HEK293T (cell line): Measurements from ENCODE around the gene GDA.

Experiments
- ARNT ChIP-seq: fragments of 450-650 bp; IDR thresholded peaks from 2 replicates; pipeline ENCODE4 v1.6.1; 2017; ENCODE audit warnings: mild to moderate bottlenecking
- CTBP1 ChIP-seq: fragments of 450-650 bp; IDR thresholded peaks from 2 replicates; pipeline ENCODE4 v1.6.1; 2016; ENCODE audit warnings: borderline replicate concordance
- ELF4 ChIP-seq: fragments of 450-650 bp; IDR thresholded peaks from 2 replicates; pipeline ENCODE4 v1.6.1; 2017; ENCODE audit warnings: antibody characterized with exemption
- FOXA1 ChIP-seq: fragments of 450-650 bp; IDR thresholded peaks from 2 replicates; pipeline ENCODE4 v1.6.1; 2016; ENCODE audit warnings: mild to moderate bottlenecking
- FOXK2 ChIP-seq: fragments of 450-650 bp; IDR thresholded peaks from 2 replicates; pipeline ENCODE4 v1.6.1; 2016; ENCODE audit warnings: mild to moderate bottlenecking
- FOXM1 ChIP-seq: fragments of 450-650 bp; IDR thresholded peaks from 2 replicates; pipeline ENCODE4 v1.6.1; 2017; ENCODE audit warnings: mild to moderate bottlenecking, borderline replicate concordance
- L3MBTL2 ChIP-seq: fragments of 450-650 bp; conservative IDR thresholded peaks from 2 replicates; pipeline ENCODE4 v1.6.1; 2016; ENCODE audit warnings: mild to moderate bottlenecking
- LEF1 ChIP-seq: fragments of 450-650 bp; IDR thresholded peaks from 2 replicates; pipeline ENCODE4 v1.6.1; 2017; ENCODE audit warnings: mild to moderate bottlenecking, borderline replicate concordance
- NFRKB ChIP-seq: fragments of 450-650 bp; IDR thresholded peaks from 2 replicates; pipeline ENCODE4 v1.6.1; 2016; ENCODE audit warnings: mild to moderate bottlenecking, moderate library complexity
- PKNOX1 ChIP-seq: fragments of 450-650 bp; IDR thresholded peaks from 2 replicates; pipeline ENCODE4 v1.6.1; 2016
- SP1 ChIP-seq: fragments of 450-650 bp; IDR thresholded peaks from 2 replicates; pipeline ENCODE4 v1.6.1; 2017
- SUZ12 ChIP-seq: fragments of 450-650 bp; IDR thresholded peaks from 2 replicates; pipeline ENCODE4 v1.6.1; 2016; ENCODE audit warnings: mild to moderate bottlenecking
- TARDBP ChIP-seq: fragments of 450-650 bp; IDR thresholded peaks from 2 replicates; pipeline ENCODE4 v1.6.1; 2016
- ZNF384 ChIP-seq: fragments of 450-650 bp; IDR thresholded peaks from 2 replicates; pipeline ENCODE4 v1.6.1; 2016

DNA sequence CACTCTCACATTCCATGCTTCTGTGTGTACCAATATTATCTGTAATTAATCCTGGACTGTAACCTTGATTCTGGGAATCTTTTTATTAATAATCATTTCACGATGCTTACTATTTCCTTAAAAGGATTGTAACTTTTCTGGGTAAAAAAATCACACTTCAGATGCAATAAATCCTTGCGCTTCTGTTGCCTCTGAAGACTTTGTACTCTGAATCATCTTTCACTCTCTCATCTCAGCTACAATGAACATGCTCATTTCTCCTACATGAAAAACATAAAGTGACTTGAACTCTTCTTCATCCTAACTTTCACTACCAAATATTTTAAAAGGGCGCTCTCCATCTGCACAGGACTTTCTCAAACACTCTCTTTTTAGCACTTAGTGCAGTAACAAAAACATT, 50.0 kb downstream of the GDA start:
- TF ChIP-seq FOXA1 (no peak), FOXM1 (no peak), SUZ12 (no peak), ARNT (no peak), SP1 (no peak), ELF4 (no peak), FOXK2 (no peak), LEF1 (no peak), L3MBTL2 (no peak), PKNOX1 (no peak), CTBP1 (no peak), TARDBP (no peak), ZNF384 (no peak), NFRKB (no peak)
